AG04450 (cell line): Measurements from ENCODE around the gene RAET1L. TPM values are rescaled to one million over a fixed set of nuclear protein-coding genes. Genes with fewer than 3 reads are reported as not detected.

Experiments
- CTCF ChIA-PET: fragments of 300-600, 350-600 bp; formaldehyde crosslinking; extraction: SDS; loops from one replicate; lab custom pipeline; 2022; ENCODE audit warnings: antibody characterized with exemption, inconsistent platforms; lab: Charles Lee
- POLR2A ChIA-PET: fragments of 350-600 bp; formaldehyde crosslinking; extraction: SDS; loops from one replicate; lab custom pipeline; 2021; ENCODE audit warnings: antibody characterized with exemption, inconsistent platforms; lab: Yijun Ruan, JAX
- DNase-seq: peaks from one replicate; pipeline ENCODE4 v3.0.0-alpha.2; 2011; ENCODE audit warnings: low read depth, low spot score
- H3K27ac ChIP-seq: one replicate; pipeline ENCODE4 v1.5.1; 2012; ENCODE audit warnings: low read depth, low read length, control low read depth
- H3K27me3 ChIP-seq: one replicate; pipeline ENCODE4 v1.6.0; 2012; ENCODE audit warnings: low read length; ENCODE audit not compliant: control insufficient read depth, insufficient read depth
- H3K4me3 ChIP-seq: 2 replicates; pipeline ENCODE4 v1.5.1; 2011; ENCODE audit warnings: mild to moderate bottlenecking, low read depth, low read length, control low read depth
- H3K9me3 ChIP-seq: 2 replicates; pipeline ENCODE4 v1.5.1; 2012; ENCODE audit warnings: low read length; ENCODE audit not compliant: control insufficient read depth, insufficient read depth
- CTCF ChIP-seq: IDR thresholded peaks from 2 replicates; pipeline ENCODE4 v1.5.1; 2011; ENCODE audit warnings: low read depth, low read length, control low read depth, inconsistent platforms
- polyA plus RNA-seq: library from polyadenylated mRNA; depleted of rRNA; stranded (reverse); fragments of >200 nt; gene quantifications from 2 replicates; pipeline ENCODE4 v1.2.3, GENCODE V29; 2011

Gene RAET1L
- polyA plus RNA-seq, 1 experiment = not detected

GRCh38 chr6:150030611-150031010 is 5.3 kb upstream of the RAET1L start:
- H3K27me3 ChIP-seq = peaks cover 50% of the 10 kb centered on the region

GRCh38 chr6:150029749-150030148 is 4.4 kb upstream of the RAET1L start:
- H3K9me3 ChIP-seq = no peaks in the 10 kb centered on the region; the same call in 1 of the 2 replicates
- no peak overlapping the region for H3K27ac ChIP-seq
- H3K27me3 ChIP-seq = peaks cover 52% of the 10 kb centered on the region
- no peak for DNase-seq
- CTCF ChIA-PET = no interaction called here
- POLR2A ChIA-PET = no interaction called here
- TF ChIP-seq CTCF = no peak
- H3K4me3 ChIP-seq = no peak overlapping the region

More at GRCh38 chr6:150030611-150031010, 5.3 kb upstream of the RAET1L start:
- Histone ChIP-seq H3K4me3 (no peak overlapping the region), H3K9me3 (no peaks in the 10 kb centered on the region; the same call in 1 of the 2 replicates), H3K27ac (no peak overlapping the region)
- no peak for DNase-seq
- CTCF ChIA-PET = no interaction called here
- POLR2A ChIA-PET = no interaction called here
- no peak for TF ChIP-seq CTCF

GRCh38 chr6:150029276-150029675 is 3.9 kb upstream of the RAET1L start:
- H3K9me3 ChIP-seq = no peaks in the 10 kb centered on the region; the same call in 1 of the 2 replicates
- ChIA-PET POLR2A (no interaction called here), CTCF (no interaction called here)

GRCh38 chr6:150028799-150029198 is 3.5 kb upstream of the RAET1L start:
- Histone ChIP-seq H3K27me3 (peaks cover 55% of the 10 kb centered on the region), H3K4me3 (no peak overlapping the region), H3K27ac (no peak overlapping the region), H3K9me3 (no peaks in the 10 kb centered on the region; the same call in 1 of the 2 replicates)
- no peak for TF ChIP-seq CTCF
- ChIA-PET POLR2A (no interaction called here), CTCF (no interaction called here)
- DNase-seq = no peak

More at GRCh38 chr6:150029276-150029675, 3.9 kb upstream of the RAET1L start:
- Histone ChIP-seq H3K27me3 (peaks cover 54% of the 10 kb centered on the region), H3K4me3 (no peak overlapping the region), H3K27ac (no peak overlapping the region)
- DNase-seq = no peak
- TF ChIP-seq CTCF = no peak

- no peaks in the 10 kb centered on the region; the same call in 1 of the 2 replicates for H3K9me3 ChIP-seq
- H3K27ac ChIP-seq = no peak overlapping the region
- no peak overlapping the region for H3K4me3 ChIP-seq
- ChIA-PET CTCF (no interaction called here), POLR2A (no interaction called here)
- peaks cover 56% of the 10 kb centered on the region for H3K27me3 ChIP-seq
- TF ChIP-seq CTCF = no peak
- no peak for DNase-seq
Measured at GRCh38 chr6:150027806-150028565, 2.7 kb upstream of the RAET1L start.
